SKM-1 treated with dmso at 0.1 percent for 144 hours (cell line): ENCODE data around the gene CYP21A2.
"Not testable (repeated sequence)": the region's sequence is repeated elsewhere in the genome, so short reads cannot be mapped to it uniquely, and the experiment has no call there.

Experiments used
- DNase-seq: peaks from one replicate; lab custom pipeline; 2025; ENCODE audit not compliant: unreplicated experiment; lab: John Stamatoyannopoulos, UW

CYP21A2 gene

DNA sequence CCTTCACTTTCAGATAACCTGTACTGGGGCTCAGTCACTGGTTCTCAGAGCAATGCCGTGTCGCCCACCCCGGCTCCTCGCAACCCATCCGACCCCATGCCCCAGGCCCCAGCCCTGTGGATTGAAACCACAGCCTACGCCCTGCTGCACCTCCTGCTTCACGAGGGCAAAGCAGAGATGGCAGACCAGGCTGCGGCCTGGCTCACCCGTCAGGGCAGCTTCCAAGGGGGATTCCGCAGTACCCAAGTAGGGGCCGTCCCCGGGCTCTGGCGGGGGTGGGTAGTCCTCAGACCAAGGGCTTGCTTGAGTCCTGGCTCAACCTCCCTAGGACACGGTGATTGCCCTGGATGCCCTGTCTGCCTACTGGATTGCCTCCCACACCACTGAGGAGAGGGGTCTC is 8.7 kb upstream of the CYP21A2 start:
- DNase-seq, result not testable (repeated sequence)

DNA sequence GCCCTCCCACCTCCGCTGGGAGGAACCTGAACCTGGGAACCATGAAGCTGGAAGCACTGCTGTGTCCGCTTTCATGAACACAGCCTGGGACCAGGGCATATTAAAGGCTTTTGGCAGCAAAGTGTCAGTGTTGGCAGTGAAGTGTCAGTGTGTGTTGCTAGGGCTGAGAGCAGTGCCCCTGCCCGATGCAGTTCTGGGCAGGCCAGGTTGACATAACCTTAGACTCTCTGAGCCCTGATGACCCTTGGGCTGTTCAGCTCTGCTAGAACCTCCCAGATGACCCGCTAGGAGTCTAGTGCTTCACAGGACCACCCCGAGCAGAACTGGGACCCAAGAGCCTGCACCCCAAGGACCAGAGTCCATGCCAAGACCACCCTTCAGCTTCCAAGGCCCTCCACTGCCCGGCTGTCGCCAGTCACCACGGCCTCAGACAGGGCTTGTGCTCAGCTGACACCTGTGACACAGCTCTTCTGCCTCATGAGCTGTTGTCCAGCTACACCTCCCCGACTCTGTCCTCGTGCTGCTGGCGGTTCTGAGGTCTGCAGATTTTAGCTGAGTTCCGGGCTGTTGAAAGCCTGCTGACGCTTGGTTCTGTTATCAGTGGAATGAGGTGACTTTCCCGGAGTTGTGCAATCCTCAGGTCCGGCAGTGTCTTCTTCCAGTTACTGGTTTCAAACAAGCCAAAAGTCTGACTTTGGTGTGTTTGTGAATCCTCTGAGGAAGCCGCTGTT is 2.8 kb upstream of the CYP21A2 start:
- not testable (repeated sequence) for DNase-seq

DNA sequence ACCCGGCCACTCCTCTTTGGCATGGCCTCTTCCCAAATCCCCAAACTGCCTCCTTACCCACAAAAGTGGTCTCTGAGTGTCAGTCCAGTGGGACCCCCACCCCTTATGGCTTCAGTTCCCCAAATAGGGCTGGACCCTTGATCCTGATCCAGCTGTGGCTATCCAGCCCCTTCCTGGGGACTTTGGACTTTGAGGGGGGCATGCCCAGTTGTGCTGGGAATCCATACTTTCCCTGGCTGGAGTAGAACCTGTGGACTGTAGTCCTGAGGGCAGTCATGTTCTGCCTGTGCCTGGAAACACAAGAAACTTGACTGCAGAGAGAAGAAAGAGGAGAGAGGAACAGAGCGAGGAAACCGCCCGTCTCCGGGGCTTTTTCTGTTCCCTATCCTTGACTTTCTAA is 1.1 kb upstream of the CYP21A2 start:
- not testable (repeated sequence) for DNase-seq

DNA sequence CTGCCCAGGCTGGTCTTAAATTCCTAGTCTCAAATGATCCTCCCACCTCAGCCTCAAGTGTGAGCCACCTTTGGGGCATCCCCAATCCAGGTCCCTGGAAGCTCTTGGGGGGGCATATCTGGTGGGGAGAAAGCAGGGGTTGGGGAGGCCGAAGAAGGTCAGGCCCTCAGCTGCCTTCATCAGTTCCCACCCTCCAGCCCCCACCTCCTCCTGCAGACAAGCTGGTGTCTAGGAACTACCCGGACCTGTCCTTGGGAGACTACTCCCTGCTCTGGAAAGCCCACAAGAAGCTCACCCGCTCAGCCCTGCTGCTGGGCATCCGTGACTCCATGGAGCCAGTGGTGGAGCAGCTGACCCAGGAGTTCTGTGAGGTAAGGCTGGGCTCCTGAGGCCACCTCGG is 663 bp downstream of the CYP21A2 start:
- not testable (repeated sequence) for DNase-seq

DNA sequence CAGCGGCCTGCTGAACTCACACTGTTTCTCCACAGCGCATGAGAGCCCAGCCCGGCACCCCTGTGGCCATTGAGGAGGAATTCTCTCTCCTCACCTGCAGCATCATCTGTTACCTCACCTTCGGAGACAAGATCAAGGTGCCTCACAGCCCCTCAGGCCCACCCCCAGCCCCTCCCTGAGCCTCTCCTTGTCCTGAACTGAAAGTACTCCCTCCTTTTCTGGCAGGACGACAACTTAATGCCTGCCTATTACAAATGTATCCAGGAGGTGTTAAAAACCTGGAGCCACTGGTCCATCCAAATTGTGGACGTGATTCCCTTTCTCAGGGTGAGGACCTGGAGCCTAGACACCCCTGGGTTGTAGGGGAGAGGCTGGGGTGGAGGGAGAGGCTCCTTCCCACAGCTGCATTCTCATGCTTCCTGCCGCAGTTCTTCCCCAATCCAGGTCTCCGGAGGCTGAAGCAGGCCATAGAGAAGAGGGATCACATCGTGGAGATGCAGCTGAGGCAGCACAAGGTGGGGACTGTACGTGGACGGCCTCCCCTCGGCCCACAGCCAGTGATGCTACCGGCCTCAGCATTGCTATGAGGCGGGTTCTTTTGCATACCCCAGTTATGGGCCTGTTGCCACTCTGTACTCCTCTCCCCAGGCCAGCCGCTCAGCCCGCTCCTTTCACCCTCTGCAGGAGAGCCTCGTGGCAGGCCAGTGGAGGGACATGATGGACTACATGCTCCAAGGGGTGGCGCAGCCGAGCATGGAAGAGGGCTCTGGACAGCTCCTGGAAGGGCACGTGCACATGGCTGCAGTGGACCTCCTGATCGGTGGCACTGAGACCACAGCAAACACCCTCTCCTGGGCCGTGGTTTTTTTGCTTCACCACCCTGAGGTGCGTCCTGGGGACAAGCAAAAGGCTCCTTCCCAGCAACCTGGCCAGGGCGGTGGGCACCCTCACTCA is 1.4 kb downstream of the CYP21A2 start:
- not testable (repeated sequence) for DNase-seq

DNA sequence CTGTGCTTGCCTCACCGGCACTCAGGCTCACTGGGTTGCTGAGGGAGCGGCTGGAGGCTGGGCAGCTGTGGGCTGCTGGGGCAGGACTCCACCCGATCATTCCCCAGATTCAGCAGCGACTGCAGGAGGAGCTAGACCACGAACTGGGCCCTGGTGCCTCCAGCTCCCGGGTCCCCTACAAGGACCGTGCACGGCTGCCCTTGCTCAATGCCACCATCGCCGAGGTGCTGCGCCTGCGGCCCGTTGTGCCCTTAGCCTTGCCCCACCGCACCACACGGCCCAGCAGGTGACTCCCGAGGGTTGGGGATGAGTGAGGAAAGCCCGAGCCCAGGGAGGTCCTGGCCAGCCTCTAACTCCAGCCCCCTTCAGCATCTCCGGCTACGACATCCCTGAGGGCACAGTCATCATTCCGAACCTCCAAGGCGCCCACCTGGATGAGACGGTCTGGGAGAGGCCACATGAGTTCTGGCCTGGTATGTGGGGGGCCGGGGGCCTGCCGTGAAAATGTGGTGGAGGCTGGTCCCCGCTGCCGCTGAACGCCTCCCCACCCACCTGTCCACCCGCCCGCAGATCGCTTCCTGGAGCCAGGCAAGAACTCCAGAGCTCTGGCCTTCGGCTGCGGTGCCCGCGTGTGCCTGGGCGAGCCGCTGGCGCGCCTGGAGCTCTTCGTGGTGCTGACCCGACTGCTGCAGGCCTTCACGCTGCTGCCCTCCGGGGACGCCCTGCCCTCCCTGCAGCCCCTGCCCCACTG is 2.3 kb downstream of the CYP21A2 start:
- not testable (repeated sequence) for DNase-seq

DNA sequence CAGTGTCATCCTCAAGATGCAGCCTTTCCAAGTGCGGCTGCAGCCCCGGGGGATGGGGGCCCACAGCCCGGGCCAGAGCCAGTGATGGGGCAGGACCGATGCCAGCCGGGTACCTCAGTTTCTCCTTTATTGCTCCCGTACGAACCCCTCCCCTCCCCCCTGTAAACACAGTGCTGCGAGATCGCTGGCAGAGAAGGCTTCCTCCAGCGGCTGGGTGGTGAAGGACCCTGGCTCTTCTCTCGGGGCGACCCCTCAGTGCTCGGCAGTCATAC is 2.8 kb downstream of the CYP21A2 start:
- DNase-seq, result not testable (repeated sequence)

DNA sequence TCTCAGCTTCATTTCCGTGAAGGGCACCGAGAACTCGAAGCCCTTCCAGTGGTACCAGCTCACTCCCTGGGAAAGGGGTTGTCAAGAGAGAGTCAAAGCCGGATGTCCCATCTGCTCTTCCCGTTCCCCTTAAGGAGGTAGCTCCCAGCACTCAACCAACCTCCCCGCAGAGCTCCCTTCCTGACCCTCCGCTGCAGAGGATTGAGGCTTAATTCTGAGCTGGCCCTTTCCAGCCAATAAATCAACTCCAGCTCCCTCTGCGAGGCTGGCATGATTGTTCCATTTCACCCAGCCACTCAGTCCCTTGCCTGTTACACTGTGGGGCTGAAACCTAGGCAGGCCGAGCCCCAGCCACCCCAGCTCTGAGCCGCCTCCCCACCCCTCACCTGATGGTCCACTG is 3.2 kb downstream of the CYP21A2 start:
- DNase-seq, result not testable (repeated sequence)

DNA sequence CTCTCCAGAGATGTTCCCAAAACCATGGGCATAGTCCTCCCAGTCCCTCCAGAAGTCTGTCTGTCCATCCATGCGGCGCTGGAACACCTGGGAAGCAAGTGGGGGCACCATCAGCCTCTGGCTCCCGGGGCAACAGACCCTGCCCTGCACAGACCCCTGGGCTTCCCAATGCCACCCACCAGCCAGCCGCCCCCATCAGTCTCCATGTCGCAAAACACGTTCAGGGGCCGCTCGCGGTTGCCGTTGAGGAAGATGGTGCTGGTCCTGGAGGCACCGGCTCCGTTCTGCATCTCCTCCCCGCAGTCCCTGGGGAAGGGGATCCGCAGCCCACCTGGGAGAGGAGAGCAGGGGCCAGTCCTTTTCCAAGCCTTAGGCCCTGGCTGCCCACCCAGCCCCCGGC is 4.1 kb downstream of the CYP21A2 start:
- not testable (repeated sequence) for DNase-seq

DNA sequence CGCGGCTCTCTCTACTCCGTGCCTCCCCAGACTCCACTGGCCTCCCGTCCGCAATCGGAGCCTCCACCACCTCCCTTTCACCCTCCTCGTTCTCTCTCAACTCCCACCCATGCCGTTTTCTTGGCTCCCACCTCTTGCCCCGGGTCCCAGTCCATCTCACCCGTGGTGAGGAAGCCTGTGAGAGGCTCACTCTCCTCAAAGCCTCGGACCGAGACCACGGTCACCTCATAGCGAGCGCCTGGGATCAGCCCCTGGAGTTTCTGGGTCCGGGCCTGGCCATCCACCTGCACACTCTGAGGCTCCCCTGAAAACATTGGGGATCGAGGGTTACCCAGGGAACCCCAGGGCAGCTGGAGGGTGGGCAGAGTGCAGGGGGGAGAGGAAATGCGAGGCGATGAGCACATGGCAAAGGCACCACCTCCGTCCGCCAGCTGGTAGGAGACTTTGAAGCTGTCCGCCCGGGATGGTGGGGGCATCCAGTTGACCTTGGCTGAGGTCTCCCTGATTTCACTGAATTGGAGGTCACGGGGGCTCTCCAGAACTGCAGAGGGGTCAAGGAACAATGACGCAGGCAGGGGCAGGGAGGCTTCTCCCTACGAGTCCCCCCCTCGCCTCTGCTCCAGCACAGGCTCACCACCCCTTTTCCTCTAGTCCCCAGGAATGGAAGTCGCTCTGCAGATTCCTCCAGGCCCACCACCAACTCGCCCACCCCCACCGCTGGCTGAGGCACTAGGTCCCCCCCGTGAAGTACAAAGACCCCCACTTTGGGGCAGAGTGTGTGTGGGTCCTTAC is 5.6 kb downstream of the CYP21A2 start:
- DNase-seq, result not testable (repeated sequence)

DNA sequence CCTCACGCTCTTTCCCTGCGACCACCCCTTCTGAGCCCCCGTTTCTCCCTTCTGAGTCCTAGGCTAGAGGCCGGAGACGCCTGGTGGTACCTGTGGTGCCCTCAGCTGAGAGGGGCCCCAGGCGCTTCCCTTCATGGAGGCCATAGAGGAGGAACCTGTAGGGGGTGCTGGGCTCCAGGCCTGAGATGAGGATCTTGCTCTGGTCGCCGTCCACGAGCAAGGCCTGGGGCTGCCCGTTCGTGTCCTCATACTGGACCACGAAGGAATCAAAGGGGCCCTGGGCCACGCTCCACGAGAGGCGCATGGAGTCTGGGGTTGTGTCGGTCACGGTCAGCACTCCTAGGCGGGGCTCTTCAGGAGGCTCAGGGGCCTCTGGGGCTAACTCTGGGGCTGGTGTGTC is 6.7 kb downstream of the CYP21A2 start:
- not testable (repeated sequence) for DNase-seq

DNA sequence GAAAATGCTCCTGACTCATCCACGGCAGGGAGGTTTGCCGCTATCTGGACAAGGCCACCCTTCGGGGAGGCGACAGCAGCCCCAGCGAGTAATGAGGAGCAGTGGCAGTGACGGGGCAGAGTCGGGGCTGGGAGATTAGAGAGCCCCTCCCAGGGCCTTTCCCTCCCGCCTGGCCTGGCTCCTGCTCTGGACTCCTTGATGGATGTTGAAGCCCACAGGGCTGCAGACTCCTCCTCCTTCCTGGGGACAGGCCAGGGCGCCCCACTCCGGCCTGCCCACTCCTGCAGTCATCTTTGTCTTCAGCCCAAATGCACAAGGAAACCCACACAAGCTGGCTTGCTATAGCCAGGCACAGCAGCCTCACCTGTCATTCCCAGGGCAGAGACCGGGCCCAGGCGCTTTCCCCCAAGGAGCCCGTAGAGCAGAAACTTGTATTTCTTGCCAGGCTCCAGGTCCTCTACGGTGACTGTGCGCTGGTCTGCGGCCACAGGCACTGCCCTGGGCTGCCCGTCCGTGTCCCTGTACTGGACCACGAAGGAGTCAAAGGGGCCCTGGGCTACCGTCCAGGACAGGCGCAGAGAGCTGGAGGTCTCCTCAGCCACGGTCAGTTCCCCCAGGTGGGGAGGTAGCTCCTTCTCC is 7.7 kb downstream of the CYP21A2 start:
- no peak for DNase-seq

DNA sequence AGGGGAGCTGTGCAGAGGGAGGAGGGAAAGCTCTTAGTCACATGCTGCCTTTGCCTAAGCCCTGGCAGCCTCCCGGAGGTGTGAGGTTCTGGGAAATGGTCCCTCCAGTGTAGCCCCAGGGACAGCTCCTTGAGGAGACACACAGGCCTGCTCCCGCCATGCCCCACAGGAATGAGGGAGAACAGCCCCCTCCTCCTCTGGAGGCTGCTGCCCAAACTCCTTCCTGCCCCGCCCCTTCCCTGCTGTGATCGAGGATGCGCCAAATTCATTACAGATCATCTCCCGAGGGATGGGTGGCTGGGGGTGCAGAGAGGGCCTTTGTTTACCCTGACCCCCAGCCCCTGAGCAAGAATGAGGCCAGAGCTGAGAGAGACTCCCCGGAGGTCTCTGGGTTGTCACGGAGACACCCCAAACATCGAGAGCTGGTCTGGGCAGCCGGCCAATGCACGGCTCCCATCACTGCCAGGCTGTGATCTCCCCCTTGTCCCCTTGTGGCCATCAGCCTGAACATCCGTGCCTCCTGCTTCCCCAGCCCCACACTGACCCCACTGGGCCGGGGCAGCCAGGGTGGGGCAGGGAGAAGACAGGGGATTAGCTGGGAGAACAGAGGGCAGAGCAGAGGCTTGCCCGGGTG is 8.4 kb downstream of the CYP21A2 start:
- no peak for DNase-seq

DNA sequence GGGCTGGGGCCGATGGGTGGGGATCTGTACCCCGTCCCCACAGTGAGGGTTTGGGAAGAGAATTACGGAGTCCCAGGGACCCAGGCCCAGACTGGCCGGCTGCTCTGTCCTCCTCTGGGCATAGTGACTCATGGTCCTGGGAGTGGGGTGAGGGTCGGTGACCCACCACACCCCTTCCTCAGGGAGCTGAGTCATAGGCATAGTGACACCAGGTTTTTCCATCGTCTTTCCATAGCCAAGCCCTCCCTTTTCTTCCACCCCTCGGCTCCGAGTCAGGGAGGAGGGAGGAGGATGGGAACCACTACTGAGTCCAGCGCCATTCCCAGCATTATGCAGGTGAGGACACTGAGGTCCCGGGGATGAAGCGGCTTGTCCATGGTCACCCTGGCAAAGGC is 8.9 kb downstream of the CYP21A2 start:
- no peak for DNase-seq

DNA sequence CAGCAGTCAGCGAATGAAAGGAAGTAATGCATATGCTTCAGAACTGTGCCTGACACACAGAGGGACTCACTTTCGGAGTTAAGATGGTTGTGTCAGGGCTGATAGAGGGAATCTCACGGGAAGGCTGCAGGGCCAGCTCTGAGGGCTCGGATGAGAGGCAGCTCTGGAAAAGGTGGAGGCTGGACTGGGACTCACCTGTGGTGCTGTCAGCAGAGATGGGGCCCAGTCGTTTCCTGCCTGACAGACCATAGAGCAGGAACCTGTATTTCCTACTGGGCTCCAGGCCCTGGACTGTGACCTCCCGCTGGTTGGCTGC is 9.3 kb downstream of the CYP21A2 start:
- no peak for DNase-seq

DNA sequence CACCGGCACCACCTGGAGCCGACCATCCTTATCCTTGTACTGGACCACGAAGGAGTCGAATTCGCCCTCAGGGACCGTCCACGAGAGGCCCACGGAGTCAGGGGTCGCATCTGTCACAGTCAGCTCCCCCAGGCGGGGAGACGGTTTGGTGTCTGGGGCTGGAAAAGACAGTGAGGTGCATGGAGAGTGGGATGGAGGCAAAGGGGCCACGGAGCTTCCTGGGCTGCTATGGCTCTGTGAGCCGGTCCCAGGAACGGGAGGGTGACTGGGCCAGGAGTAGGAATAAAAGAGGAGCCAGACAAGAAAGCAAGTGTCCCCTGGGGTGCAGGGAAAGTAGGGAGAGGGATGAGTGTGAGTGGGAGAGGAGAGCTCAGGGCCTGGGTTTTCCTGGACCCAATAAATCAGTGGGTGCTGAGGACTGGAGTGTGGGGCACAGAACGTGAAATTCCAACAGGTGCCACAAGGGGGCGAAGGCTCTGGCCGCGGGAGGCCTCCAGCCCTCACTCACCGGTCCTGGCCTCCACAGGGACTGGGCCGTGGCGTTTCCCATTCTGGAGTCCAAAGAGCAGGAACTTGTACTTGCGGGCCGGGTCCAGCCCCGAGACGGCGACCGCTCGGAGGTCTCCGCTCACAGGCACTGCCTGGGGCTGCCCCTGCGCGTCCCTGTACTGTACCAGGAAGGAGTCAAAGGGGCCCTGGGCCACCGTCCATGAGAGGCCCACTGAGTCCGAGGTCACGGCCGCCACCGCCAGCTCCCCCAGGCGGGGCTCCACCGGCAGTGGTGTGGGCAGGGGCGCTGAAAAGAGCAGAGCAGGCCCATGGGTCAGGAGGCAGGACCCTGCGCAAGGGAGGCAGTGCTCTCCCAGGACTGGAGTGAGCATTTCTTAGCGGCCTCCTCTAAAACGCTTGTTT is 9.9 kb downstream of the CYP21A2 start:
- DNase-seq, result peak; percentile 43

DNA sequence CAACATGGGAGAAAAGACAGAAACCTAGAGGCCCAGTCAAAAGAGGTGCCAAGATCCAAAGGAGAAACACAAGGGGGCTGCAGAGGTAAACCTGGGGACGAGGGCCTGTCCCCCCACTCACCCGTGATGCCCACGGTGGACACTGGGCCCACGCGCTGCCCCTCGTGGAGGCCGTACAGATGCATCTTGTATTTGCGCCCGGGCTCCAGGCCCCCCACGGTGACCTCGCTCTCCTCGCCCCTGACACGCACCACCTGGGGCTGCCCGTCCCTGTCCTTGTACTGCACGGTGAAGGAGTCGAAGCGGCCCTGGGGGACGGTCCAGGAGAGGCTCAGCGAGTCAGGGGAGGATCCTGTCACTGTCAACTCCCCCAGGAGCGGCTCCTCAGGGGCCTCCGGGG is 10.9 kb downstream of the CYP21A2 start:
- DNase-seq, result not testable (repeated sequence)

DNA sequence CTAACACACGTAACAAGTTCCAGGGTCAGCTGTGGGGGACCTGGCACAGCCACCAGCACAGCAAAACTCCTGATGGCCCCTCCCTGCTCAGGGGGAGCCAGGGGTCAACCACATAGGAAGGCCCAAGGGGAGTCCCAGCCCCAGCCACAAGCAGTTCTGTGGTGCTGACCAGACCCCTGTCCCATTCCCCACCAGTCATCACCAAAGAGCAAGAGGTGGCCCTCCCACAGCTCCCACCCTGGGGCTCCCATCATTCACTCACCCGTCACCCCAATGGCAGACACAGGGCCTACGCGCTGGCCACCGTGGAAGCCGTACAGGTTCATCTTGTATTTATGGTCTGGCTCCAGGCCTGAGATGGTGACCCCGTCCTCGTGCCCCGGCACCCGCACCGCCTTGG is 11.5 kb downstream of the CYP21A2 start:
- DNase-seq, result not testable (repeated sequence)

DNA sequence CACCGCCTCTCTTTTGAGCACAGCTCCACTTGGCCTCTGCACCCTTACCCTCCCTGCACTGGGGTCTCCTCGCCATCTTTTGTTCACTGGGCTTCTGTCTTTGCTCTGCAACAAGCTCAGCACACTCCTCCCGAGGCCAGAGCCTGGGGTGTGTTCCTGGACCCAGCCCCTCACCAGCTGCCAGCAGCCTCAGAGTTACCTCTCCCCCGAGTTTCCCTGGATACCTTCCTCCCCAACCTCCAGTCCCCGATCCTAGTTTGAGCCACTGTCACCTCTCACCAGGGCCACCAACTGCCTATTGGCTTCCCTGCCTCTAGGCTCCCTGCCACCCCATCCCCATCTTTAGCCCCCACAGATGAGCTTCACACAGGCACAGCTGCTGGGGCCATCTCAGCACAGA is 12.3 kb downstream of the CYP21A2 start:
- no peak for DNase-seq
